ENCODE results near the gene C3orf80. TPM values are rescaled to one million over a fixed set of nuclear protein-coding genes. Genes with fewer than 3 reads are reported as not detected.

Gene C3orf80
- total and polyA plus RNA-seq, 7 donors = under 0.01 to 28.3 (median 13.3) TPM; not detected in 1

GRCh38 chr3:160210341-160210740 is 14.9 kb upstream of the C3orf80 start:
- DNase-seq = no peak
- TF ChIP-seq POLR2A (IDR thresholded peaks at IDR 0.05) (no peak), CTCF (IDR thresholded peaks at IDR 0.05) (no peak), POLR2AphosphoS5 (IDR thresholded peaks at IDR 0.05) (no peak), EP300 (IDR thresholded peaks at IDR 0.05) (no peak)

GRCh38 chr3:160210799-160211221 is 14.4 kb upstream of the C3orf80 start:
- Histone ChIP-seq H3K27me3 (no peaks in the 10 kb centered on the region), H3K4me1 (peaks cover 0 to 2% (median 0%) of the 10 kb centered on the region in 4 donors), H3K9me3 (no peaks in the 10 kb centered on the region), H3K27ac (no peak overlapping the region), H3K36me3 (no peaks in the 10 kb centered on the region), H3K4me3 (no peak overlapping the region)
- intact Hi-C loops (cut with DNase I) = no loop called here
- TF ChIP-seq CTCF (IDR thresholded peaks at IDR 0.05) (no peak), EP300 (IDR thresholded peaks at IDR 0.05) (no peak), POLR2A (IDR thresholded peaks at IDR 0.05) (no peak), POLR2AphosphoS5 (IDR thresholded peaks at IDR 0.05) (no peak)
- 53 to 83% methylated on average over 1 of the region's 1 CpG for WGBS, 2 donors
- no peak for DNase-seq

More at GRCh38 chr3:160210341-160210740, 14.9 kb upstream of the C3orf80 start:
- Histone ChIP-seq H3K27ac (no peak overlapping the region), H3K36me3 (no peaks in the 10 kb centered on the region), H3K27me3 (no peaks in the 10 kb centered on the region), H3K9me3 (no peaks in the 10 kb centered on the region), H3K4me3 (no peak overlapping the region), H3K4me1 (peaks cover 0 to 6% (median 0%) of the 10 kb centered on the region in 4 donors)
- intact Hi-C loops (cut with DNase I) = no loop called here
- 95 to 96% methylated on average over 1 of the region's 1 CpG for WGBS, 2 donors

GRCh38 chr3:160213191-160213590 is 12.0 kb upstream of the C3orf80 start:
- Histone ChIP-seq H3K36me3 (no peaks in the 10 kb centered on the region), H3K4me1 (no peaks in the 10 kb centered on the region), H3K4me3 (no peak overlapping the region), H3K27ac (no peak overlapping the region), H3K27me3 (no peaks in the 10 kb centered on the region), H3K9me3 (no peaks in the 10 kb centered on the region)
- TF ChIP-seq EP300 (IDR thresholded peaks at IDR 0.05) (no peak), POLR2A (IDR thresholded peaks at IDR 0.05) (no peak), CTCF (IDR thresholded peaks at IDR 0.05) (no peak), POLR2AphosphoS5 (IDR thresholded peaks at IDR 0.05) (no peak)
- DNase-seq = no peak
- WGBS, 2 donors = 91 to 94% methylated on average over 1 of the region's 1 CpG
- intact Hi-C loops (cut with DNase I) = no loop called here

- Histone ChIP-seq H3K27ac (no peak overlapping the region), H3K27me3 (no peaks in the 10 kb centered on the region), H3K4me3 (no peak overlapping the region), H3K36me3 (no peaks in the 10 kb centered on the region), H3K4me1 (peaks cover 0 to 26% (median 16%) of the 10 kb centered on the region in 4 donors), H3K9me3 (no peaks in the 10 kb centered on the region)
- 79 to 86% methylated on average over 4 of the region's 4 CpGs for WGBS, 2 donors
- TF ChIP-seq CTCF (IDR thresholded peaks at IDR 0.05) (no peak), POLR2AphosphoS5 (IDR thresholded peaks at IDR 0.05) (no peak), POLR2A (IDR thresholded peaks at IDR 0.05) (no peak), EP300 (IDR thresholded peaks at IDR 0.05) (no peak)
- no peak for DNase-seq
- intact Hi-C loops (cut with DNase I) = no loop called here
Measured at GRCh38 chr3:160217675-160218074, 7.5 kb upstream of the C3orf80 start.

- TF ChIP-seq CTCF (IDR thresholded peaks at IDR 0.05) (no peak), EP300 (IDR thresholded peaks at IDR 0.05) (no peak), POLR2A (IDR thresholded peaks at IDR 0.05) (no peak), POLR2AphosphoS5 (IDR thresholded peaks at IDR 0.05) (no peak)
- H3K9me3 ChIP-seq = no peaks in the 10 kb centered on the region
- H3K36me3 ChIP-seq = no peaks in the 10 kb centered on the region
- no peak overlapping the region for H3K4me3 ChIP-seq
- no peaks in the 10 kb centered on the region for H3K27me3 ChIP-seq
- peaks cover 0 to 26% (median 16%) of the 10 kb centered on the region in 4 donors for H3K4me1 ChIP-seq
- 69 to 91% methylated on average over 3 of the region's 3 CpGs for WGBS, 2 donors
- no peak overlapping the region for H3K27ac ChIP-seq
- intact Hi-C loops (cut with DNase I) = no loop called here
- no peak for DNase-seq
Measured at GRCh38 chr3:160218136-160218535, 7.1 kb upstream of the C3orf80 start.

Measured in sigmoid colon (tissue), 7 donors.